WTC11 (cell line): ENCODE data around the gene FHL1.

ENCODE experiments used
- AFF4 ChIP-seq: sonication (generic); formaldehyde crosslinking; IDR thresholded peaks from 2 replicates; pipeline ENCODE4 v1.8.1; 2023; ENCODE audit warnings: mild to moderate bottlenecking, missing genetic modification reagents, borderline replicate concordance
- CTCF ChIP-seq: fragments of 200-600 bp; IDR thresholded peaks from 2 replicates; pipeline ENCODE4 v1.8.0; 2022; ENCODE audit warnings: antibody characterized with exemption
- ERG ChIP-seq: fragments of 250-450 bp; sonication (Bioruptor Pico); IDR thresholded peaks from 2 replicates; pipeline ENCODE4 v1.8.0; 2021; ENCODE audit warnings: mild to moderate bottlenecking
- ESRRA ChIP-seq: sonication (generic); formaldehyde crosslinking; IDR thresholded peaks from 2 replicates; pipeline ENCODE4 v1.8.1; 2022; ENCODE audit warnings: mild to moderate bottlenecking, missing genetic modification reagents, borderline replicate concordance
- JUN ChIP-seq: sonication (generic); formaldehyde crosslinking; IDR thresholded peaks from 2 replicates; pipeline ENCODE4 v1.8.0; 2023; ENCODE audit warnings: mild to moderate bottlenecking, missing genetic modification reagents
- NFYB ChIP-seq: sonication (generic); formaldehyde crosslinking; conservative IDR thresholded peaks from 2 replicates; pipeline ENCODE4 v1.8.0; 2022; ENCODE audit warnings: low read depth, missing genetic modification reagents
- SP1 ChIP-seq: sonication (generic); formaldehyde crosslinking; conservative IDR thresholded peaks from 2 replicates; pipeline ENCODE4 v1.8.1; 2022; ENCODE audit warnings: missing genetic modification reagents
- TCF7 ChIP-seq: sonication (generic); formaldehyde crosslinking; IDR thresholded peaks from 2 replicates; pipeline ENCODE4 v1.8.0; 2022; ENCODE audit warnings: mild to moderate bottlenecking, low read depth, missing genetic modification reagents, moderate library complexity
- USF2 ChIP-seq: sonication (generic); formaldehyde crosslinking; IDR thresholded peaks from 2 replicates; pipeline ENCODE4 v1.8.1; 2023; ENCODE audit warnings: mild to moderate bottlenecking, missing genetic modification reagents, moderate library complexity
- ZBTB21 ChIP-seq: sonication (generic); formaldehyde crosslinking; IDR thresholded peaks from 2 replicates; pipeline ENCODE4 v1.8.1; 2023; ENCODE audit warnings: mild to moderate bottlenecking, missing genetic modification reagents, borderline replicate concordance

- TF ChIP-seq CTCF (no peak), JUN (CRISPR knock-in tag) (no peak), ESRRA (CRISPR knock-in tag) (no peak), SP1 (CRISPR knock-in tag) (no peak), AFF4 (no peak), USF2 (CRISPR knock-in tag) (no peak), TCF7 (CRISPR knock-in tag) (no peak), ZBTB21 (no peak), ERG (no peak), NFYB (CRISPR knock-in tag) (no peak)
Observed at GRCh38 chrX:136199365-136199764, 52.0 kb downstream of the FHL1 start.
